ENCODE results near the gene RGS7BP. TPM values are rescaled to one million over a fixed set of nuclear protein-coding genes. Genes with fewer than 3 reads are reported as not detected.

RGS7BP gene
- total RNA-seq, 1 experiment from 2014 or later: not detected

GRCh38 chr5:64566310-64566916 lies 60.6 kb downstream of the RGS7BP start:
- POLR2A ChIA-PET: no interaction called here
- H3K36me3 ChIP-seq (ENCODE audit: control insufficient read depth in 1 of 2, insufficient read depth in 2 of 2, low read length in 2 of 2): no peaks in the 10 kb centered on the region
- H3K9ac ChIP-seq (ENCODE audit: low read length): no peak overlapping the region
- H3K9me2 ChIP-seq (ENCODE audit: insufficient read depth): no peaks in the 10 kb centered on the region
- no TSS peak for BruUV-seq (replicated peaks)
- no peak overlapping the region for H2AFZ ChIP-seq (ENCODE audit: low read depth, low read length, poor library complexity, severe bottlenecking)
- H3K4me3 ChIP-seq (replicated peaks in 1 of 2; ENCODE audit: low read depth in 1 of 2, low read length in 2 of 2): no peak overlapping the region
- CTCF ChIA-PET: no interaction called here
- no peak for ATAC-seq
- RAD21 ChIA-PET (ENCODE audit: low non-redundant PET in 1 of 2, low total read pairs in 2 of 2, uncharacterized antibody in 2 of 2, unreplicated experiment in 2 of 2): no interaction called here
- TF ChIP-seq EGR1 (IDR thresholded peaks at IDR 0.05; ENCODE audit: low read depth) (no peak), EZH2 (IDR thresholded peaks at IDR 0.05) (no peak), JUND (IDR thresholded peaks at IDR 0.05) (no peak)
- intact Hi-C loops (cut with micrococcal nuclease): no loop called here
- H3K9me3 ChIP-seq (ENCODE audit: control insufficient read depth in 1 of 2, insufficient read depth in 1 of 2, low read depth in 1 of 2, low read length in 2 of 2): no peaks in the 10 kb centered on the region
- H3K27me3 ChIP-seq (ENCODE audit: insufficient read depth, low read length): peaks cover 3% of the 10 kb centered on the region; the same call in 1 of the 2 replicates
- no peaks in the 10 kb centered on the region for H4K20me1 ChIP-seq (ENCODE audit: insufficient read depth)
- no peak overlapping the region for H3K27ac ChIP-seq (ENCODE audit: low read depth, low read length)
- no peak overlapping the region for H3K4me2 ChIP-seq (ENCODE audit: low read length)
- H3K79me2 ChIP-seq (ENCODE audit: insufficient read depth, low read length): no peaks in the 10 kb centered on the region
- DNase-seq (ENCODE audit: low read depth, low spot score): no peak
- H3K4me1 ChIP-seq (ENCODE audit: control insufficient read depth in 1 of 2, insufficient read depth in 2 of 2, low read length in 2 of 2): no peaks in the 10 kb centered on the region

- Histone ChIP-seq H3K27ac (ENCODE audit: low read depth, low read length) (no peak overlapping the region), H3K4me2 (ENCODE audit: low read length) (no peak overlapping the region), H3K4me1 (ENCODE audit: control insufficient read depth in 1 of 2, insufficient read depth in 2 of 2, low read length in 2 of 2) (no peaks in the 10 kb centered on the region), H3K36me3 (ENCODE audit: control insufficient read depth in 1 of 2, insufficient read depth in 2 of 2, low read length in 2 of 2) (no peaks in the 10 kb centered on the region), H3K79me2 (ENCODE audit: insufficient read depth, low read length) (no peaks in the 10 kb centered on the region), H3K9ac (ENCODE audit: low read length) (no peak overlapping the region), H3K9me2 (ENCODE audit: insufficient read depth) (no peaks in the 10 kb centered on the region), H2AFZ (ENCODE audit: low read depth, low read length, poor library complexity, severe bottlenecking) (no peak overlapping the region), H3K4me3 (replicated peaks in 1 of 2; ENCODE audit: low read depth in 1 of 2, low read length in 2 of 2) (no peak overlapping the region), H3K27me3 (ENCODE audit: insufficient read depth, low read length) (peaks cover 3% of the 10 kb centered on the region), H3K9me3 (ENCODE audit: control insufficient read depth in 1 of 2, insufficient read depth in 1 of 2, low read depth in 1 of 2, low read length in 2 of 2) (no peaks in the 10 kb centered on the region), H4K20me1 (ENCODE audit: insufficient read depth) (no peaks in the 10 kb centered on the region)
- TF ChIP-seq EZH2phosphoT487 (IDR thresholded peaks at IDR 0.05; ENCODE audit: borderline replicate concordance) (no peak), ATF3 (IDR thresholded peaks at IDR 0.05) (no peak), JUND (IDR thresholded peaks at IDR 0.05) (no peak), ELF1 (IDR thresholded peaks at IDR 0.05; ENCODE audit: borderline replicate concordance, low read depth) (no peak), CEBPB (IDR thresholded peaks at IDR 0.05; ENCODE audit: low read depth) (no peak), SIN3A (IDR thresholded peaks at IDR 0.05; ENCODE audit: low read depth) (no peak), EZH2 (IDR thresholded peaks at IDR 0.05) (no peak), YY1 (IDR thresholded peaks at IDR 0.05; ENCODE audit: extremely low read depth, insufficient replicate concordance, low read depth, low read length) (no peak), RAD21 (IDR thresholded peaks at IDR 0.05; ENCODE audit: low read depth) (no peak), TCF7L2 (IDR thresholded peaks at IDR 0.05; ENCODE audit: borderline replicate concordance, extremely low read depth, insufficient read depth, insufficient read length) (no peak), CBX3 (IDR thresholded peaks at IDR 0.05; ENCODE audit: low read depth) (no peak), EGR1 (IDR thresholded peaks at IDR 0.05; ENCODE audit: low read depth) (no peak), REST (IDR thresholded peaks at IDR 0.05; ENCODE audit: low read depth) (no peak), SP1 (IDR thresholded peaks at IDR 0.05; ENCODE audit: low read depth) (no peak), ZNF274 (IDR thresholded peaks at IDR 0.05; ENCODE audit: low read depth, low read length) (no peak)
- TF ChIP-seq, protein P1, sequence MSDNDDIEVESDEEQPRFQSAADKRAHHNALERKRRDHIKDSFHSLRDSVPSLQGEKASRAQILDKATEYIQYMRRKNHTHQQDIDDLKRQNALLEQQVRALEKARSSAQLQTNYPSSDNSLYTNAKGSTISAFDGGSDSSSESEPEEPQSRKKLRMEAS (IDR thresholded peaks at IDR 0.05): no peak
- CTCF ChIA-PET: no interaction called here
- DNase-seq (ENCODE audit: low read depth, low spot score) (no peak), ATAC-seq (no peak)
- POLR2A ChIA-PET: no interaction called here
- no TSS peak for BruUV-seq (replicated peaks)
- RAD21 ChIA-PET (ENCODE audit: low non-redundant PET in 1 of 2, low total read pairs in 2 of 2, uncharacterized antibody in 2 of 2, unreplicated experiment in 2 of 2): no interaction called here
- intact Hi-C loops (cut with micrococcal nuclease): no loop called here
Measured at GRCh38 chr5:64569858-64570257, 64.0 kb downstream of the RGS7BP start.
